Hematopoietic multipotent progenitor cell treated with erythropoietin and hydrocortisone succinate and interleukin-3 and kit ligand, for 15 days (in vitro differentiated cells): Measurements from ENCODE around the gene SAPCD1.

Source experiments
- DNase-seq: peaks from one replicate; pipeline ENCODE4 v3.0.0-alpha.2; 2015; ENCODE audit warnings: low spot score

SAPCD1 gene

GRCh38 chr6:31762356-31762755 lies at the start of gene SAPCD1:
TSS of gene SAPCD1 (plus strand) at chr6:31762656. CDS start at chr6:31763055, 399 bp downstream.
- DNase-seq: no peak

GRCh38 chr6:31713465-31713864 lies 49.0 kb upstream of the SAPCD1 start:
- no peak for DNase-seq

GRCh38 chr6:31713991-31714684 lies 48.3 kb upstream of the SAPCD1 start:
- no peak for DNase-seq

GRCh38 chr6:31715022-31715958 lies 47.2 kb upstream of the SAPCD1 start, which contains the start of gene LY6G6D:
TSS of gene LY6G6D (plus strand) at chr6:31715348. CDS start at chr6:31715356, 8 bp downstream.
- DNase-seq: no peak

GRCh38 chr6:31717499-31718222 lies 44.8 kb upstream of the SAPCD1 start:
- DNase-seq: no peak

GRCh38 chr6:31718265-31718664 lies 44.2 kb upstream of the SAPCD1 start:
- DNase-seq: no peak

GRCh38 chr6:31719001-31719400 lies 43.5 kb upstream of the SAPCD1 start:
- no peak for DNase-seq

GRCh38 chr6:31720196-31720770 lies 42.2 kb upstream of the SAPCD1 start:
- DNase-seq: no peak

- no peak for DNase-seq
Observed at GRCh38 chr6:31721351-31722020, 41.0 kb upstream of the SAPCD1 start, which contains the start of gene LY6G6C. TSS of gene LY6G6C (minus strand) at chr6:31721746. CDS start at chr6:31721679, 67 bp downstream.

GRCh38 chr6:31722173-31722572 lies 40.3 kb upstream of the SAPCD1 start:
- no peak for DNase-seq

GRCh38 chr6:31723245-31723979 lies 39.0 kb upstream of the SAPCD1 start, which contains the start of gene MPIG6B:
TSS of gene MPIG6B (plus strand) at chr6:31723373. CDS start at chr6:31723384, 11 bp downstream.
- DNase-seq: no peak

GRCh38 chr6:31723980-31724691 lies 38.3 kb upstream of the SAPCD1 start:
- DNase-seq: no peak

GRCh38 chr6:31725502-31726350 lies 36.7 kb upstream of the SAPCD1 start:
- DNase-seq: no peak

GRCh38 chr6:31727034-31727716 lies 35.3 kb upstream of the SAPCD1 start:
- DNase-seq: no peak

GRCh38 chr6:31727717-31728671 lies 34.5 kb upstream of the SAPCD1 start:
- DNase-seq: no peak

GRCh38 chr6:31728767-31729514 lies 33.5 kb upstream of the SAPCD1 start, which contains the start of gene DDAH2:
TSS of gene DDAH2 (minus strand) at chr6:31729299. CDS start at chr6:31729161, 138 bp downstream.
- no peak for DNase-seq
